ENCODE measurements around the gene TAS2R13.

TAS2R13 gene

DNA sequence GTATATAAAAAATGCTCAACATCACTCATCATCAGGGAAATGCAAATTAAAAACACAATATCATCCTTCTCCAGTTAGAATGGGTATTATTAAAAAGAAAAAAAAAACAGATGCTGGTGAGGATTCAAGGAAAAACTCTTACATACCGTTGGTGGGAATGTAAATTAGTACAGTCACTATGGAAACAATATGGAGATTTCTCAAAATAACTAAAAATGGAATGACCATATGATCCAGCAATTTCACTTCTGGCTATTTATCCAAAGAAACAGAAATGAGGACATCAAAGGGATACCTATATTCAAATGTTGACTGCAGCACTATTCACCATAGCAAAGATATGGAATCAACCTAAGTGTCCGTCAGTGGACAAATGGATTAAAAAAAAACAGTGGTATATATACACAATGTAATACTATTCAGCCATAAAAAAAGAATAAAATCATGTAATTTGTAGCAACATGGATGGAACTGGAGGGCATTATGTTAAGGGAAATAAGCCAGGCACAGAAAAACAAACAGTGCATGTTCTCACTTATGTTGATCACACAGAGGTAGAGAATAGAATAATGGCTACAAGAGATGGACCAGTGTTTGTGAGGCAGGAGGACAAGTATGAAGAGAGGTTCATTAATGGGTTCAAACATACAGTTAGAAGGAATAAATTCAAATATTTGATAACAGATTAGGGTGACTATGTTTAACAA, 45.7 kb downstream of the TAS2R13 start:
- no peak for DNase-seq

- DNase-seq = no peak
These were observed 48.0 kb downstream of the TAS2R13 start for GRCh38 chr12:10861366-10861765.

Measured in NCI-H2171 (cell line).